HG03460 (cell line): ENCODE data around the gene SNTN.

Experiments
- ATAC-seq: cut with Tn5 transposase; IDR thresholded peaks from one replicate; pipeline ENCODE4 v1.9.1; 2021; ENCODE audit not compliant: unreplicated experiment

The SNTN gene

GRCh38 chr3:63673111-63673510 lies 20.6 kb downstream of the SNTN start:
- no peak for ATAC-seq

GRCh38 chr3:63674586-63674985 lies 22.1 kb downstream of the SNTN start:
- ATAC-seq: no peak

GRCh38 chr3:63679186-63679585 lies 26.7 kb downstream of the SNTN start:
- no peak for ATAC-seq

GRCh38 chr3:63684081-63684480 lies 31.6 kb downstream of the SNTN start:
- ATAC-seq: no peak

- no peak for ATAC-seq
These were observed 32.9 kb downstream of the SNTN start for GRCh38 chr3:63685340-63685739.

- ATAC-seq: no peak
These were observed 35.1 kb downstream of the SNTN start for GRCh38 chr3:63687278-63688225.

- no peak for ATAC-seq
These were observed 36.8 kb downstream of the SNTN start for GRCh38 chr3:63689285-63689684.

- no peak for ATAC-seq
These were observed 40.9 kb downstream of the SNTN start for GRCh38 chr3:63693351-63693750.

- ATAC-seq: no peak
These were observed 52.7 kb downstream of the SNTN start for GRCh38 chr3:63705092-63705645.

- ATAC-seq: no peak
These were observed 54.0 kb downstream of the SNTN start for GRCh38 chr3:63706321-63707085.

- no peak for ATAC-seq
These were observed 55.3 kb downstream of the SNTN start for GRCh38 chr3:63707731-63708130.

GRCh38 chr3:63709576-63709975 lies 57.1 kb downstream of the SNTN start:
- ATAC-seq: no peak
